ENCODE data around the gene ABL1.

Gene ABL1

GRCh38 chr9:130936285-130937117 lies 101.4 kb downstream of the ABL1 start:
- Mint-ChIP-seq H3K4me3 (peak overlapping the region; percentile 3 to 6), H3K27me3 (peaks cover 62 to 82% of the 10 kb centered on the region in 2 donors)
- no peak for DNase-seq

More at GRCh38 chr9:130936285-130937117, 101.4 kb downstream of the ABL1 start:
- no peak for ATAC-seq (replicated peaks)
- H3K36me3 Mint-ChIP-seq (ENCODE audit: insufficient read depth), result peaks cover 3% of the 10 kb centered on the region
- H3K4me1 Mint-ChIP-seq (ENCODE audit: low read depth in 2 of 2), result peaks cover 12 to 15% of the 10 kb centered on the region in 2 donors
- H3K27ac Mint-ChIP-seq, result no peak overlapping the region
- H3K9me3 Mint-ChIP-seq, result no peaks in the 10 kb centered on the region
